Neural crest cell (in vitro differentiated cells): ENCODE measurements around the gene PCIF1. TPM values are rescaled to one million over a fixed set of nuclear protein-coding genes. Genes with fewer than 3 reads are reported as not detected.
"Not testable (repeated sequence)": the region's sequence is repeated elsewhere in the genome, so short reads cannot be mapped to it uniquely, and the experiment has no call there.

Experiments used
- DNase-seq: peaks from one replicate; pipeline ENCODE4 v3.0.0; 2021; ENCODE audit warnings: low read depth, mixed read lengths, low spot score
- H3K27ac Mint-ChIP-seq: one replicate; pipeline ENCODE4 v1.8.0; 2021; ENCODE audit warnings: mild to moderate bottlenecking, mixed read lengths; ENCODE audit not compliant: unreplicated experiment
- H3K27me3 Mint-ChIP-seq: 2 replicates; pipeline ENCODE4 v1.8.0; 2021; ENCODE audit warnings: low read depth, mild to moderate bottlenecking, mixed read lengths
- H3K36me3 Mint-ChIP-seq: 2 replicates; pipeline ENCODE4 v1.8.0; 2021; ENCODE audit warnings: low read depth, mild to moderate bottlenecking, mixed read lengths
- H3K4me1 Mint-ChIP-seq: 2 replicates; pipeline ENCODE4 v1.8.0; 2021; ENCODE audit warnings: mixed read lengths
- H3K4me3 Mint-ChIP-seq: one replicate; pipeline ENCODE4 v1.8.0; 2021; ENCODE audit warnings: mild to moderate bottlenecking, mixed read lengths
- H3K9me3 Mint-ChIP-seq: 2 replicates; pipeline ENCODE4 v1.8.0; 2021; ENCODE audit warnings: mixed read lengths
- total RNA-seq: library from RNA; stranded (reverse); gene quantifications from 2 replicates; pipeline ENCODE4 v1.2.1, GENCODE V29; 2021
- TF ChIP-seq, protein P1 (sequence below): fragments of 200-600 bp; sonication (generic); conservative IDR thresholded peaks from 2 replicates; pipeline ENCODE4 v1.5.0; 2021; ENCODE audit warnings: antibody characterized with exemption, mild to moderate bottlenecking

Gene PCIF1
- total RNA-seq, 1 donor from 2014 or later: 36.5 TPM

- no peaks in the 10 kb centered on the region for H3K4me1 Mint-ChIP-seq
- TF ChIP-seq, protein P1, sequence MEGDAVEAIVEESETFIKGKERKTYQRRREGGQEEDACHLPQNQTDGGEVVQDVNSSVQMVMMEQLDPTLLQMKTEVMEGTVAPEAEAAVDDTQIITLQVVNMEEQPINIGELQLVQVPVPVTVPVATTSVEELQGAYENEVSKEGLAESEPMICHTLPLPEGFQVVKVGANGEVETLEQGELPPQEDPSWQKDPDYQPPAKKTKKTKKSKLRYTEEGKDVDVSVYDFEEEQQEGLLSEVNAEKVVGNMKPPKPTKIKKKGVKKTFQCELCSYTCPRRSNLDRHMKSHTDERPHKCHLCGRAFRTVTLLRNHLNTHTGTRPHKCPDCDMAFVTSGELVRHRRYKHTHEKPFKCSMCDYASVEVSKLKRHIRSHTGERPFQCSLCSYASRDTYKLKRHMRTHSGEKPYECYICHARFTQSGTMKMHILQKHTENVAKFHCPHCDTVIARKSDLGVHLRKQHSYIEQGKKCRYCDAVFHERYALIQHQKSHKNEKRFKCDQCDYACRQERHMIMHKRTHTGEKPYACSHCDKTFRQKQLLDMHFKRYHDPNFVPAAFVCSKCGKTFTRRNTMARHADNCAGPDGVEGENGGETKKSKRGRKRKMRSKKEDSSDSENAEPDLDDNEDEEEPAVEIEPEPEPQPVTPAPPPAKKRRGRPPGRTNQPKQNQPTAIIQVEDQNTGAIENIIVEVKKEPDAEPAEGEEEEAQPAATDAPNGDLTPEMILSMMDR: no peak
- H3K4me3 Mint-ChIP-seq: no peak overlapping the region
- H3K36me3 Mint-ChIP-seq: peaks cover 4% of the 10 kb centered on the region
- no peak for DNase-seq
- no peak overlapping the region for H3K27ac Mint-ChIP-seq
- H3K9me3 Mint-ChIP-seq: no peaks in the 10 kb centered on the region
- H3K27me3 Mint-ChIP-seq: no peaks in the 10 kb centered on the region
These were observed 18.4 kb downstream of the PCIF1 start for GRCh38 chr20:45952861-45953260.

DNA sequence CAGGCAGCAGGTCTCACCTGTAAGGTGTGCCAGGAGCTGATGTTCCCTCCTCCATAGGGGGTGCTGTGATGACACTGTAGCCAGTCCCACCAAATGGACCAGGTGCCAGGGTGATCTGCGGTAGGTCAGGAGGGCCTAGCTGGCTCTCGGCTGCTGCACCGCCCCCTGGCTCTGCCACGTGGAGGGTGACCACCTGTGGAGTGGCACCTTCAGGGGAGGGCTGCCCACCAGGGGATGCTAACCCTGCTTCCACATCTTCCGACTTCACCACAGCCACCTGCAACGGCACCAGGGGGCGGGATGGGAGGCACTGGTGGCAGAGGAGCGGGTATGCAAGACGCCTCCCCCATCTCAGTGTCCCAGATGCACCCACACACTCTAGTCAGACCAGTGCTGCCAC lies 19.2 kb downstream of the PCIF1 start:
- no peak for DNase-seq

DNA sequence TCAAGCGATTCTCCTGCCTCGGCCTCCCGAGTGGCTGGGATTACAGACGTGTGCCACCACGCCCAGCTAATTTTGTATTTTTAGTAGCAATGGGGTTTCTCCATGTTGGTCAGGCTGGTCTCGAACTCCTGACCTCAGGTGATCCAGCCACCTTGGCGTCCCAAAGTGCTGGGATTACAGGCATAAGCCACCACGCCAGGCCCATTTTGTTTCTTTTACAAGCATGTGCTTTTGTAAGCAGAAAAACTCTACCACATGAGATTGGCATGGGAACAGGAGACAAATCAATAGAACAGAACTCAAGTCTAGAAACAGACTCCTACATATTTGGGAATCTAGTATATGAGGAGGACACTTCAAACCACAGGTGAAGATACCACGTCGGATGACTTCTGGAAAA lies 21.8 kb downstream of the PCIF1 start:
- not testable (repeated sequence) for DNase-seq, H3K4me3 Mint-ChIP-seq, H3K4me1 Mint-ChIP-seq, H3K27me3 Mint-ChIP-seq, H3K9me3 Mint-ChIP-seq
- peaks cover 20% of the 10 kb centered on the region for H3K36me3 Mint-ChIP-seq
- H3K27ac Mint-ChIP-seq: peak overlapping the region; percentile 50

More for the DNA sequence above, 19.2 kb downstream of the PCIF1 start:
- Mint-ChIP-seq H3K9me3 (no peaks in the 10 kb centered on the region), H3K4me1 (no peaks in the 10 kb centered on the region), H3K27ac (no peak overlapping the region), H3K36me3 (peaks cover 9% of the 10 kb centered on the region), H3K4me3 (peak overlapping the region; percentile 23), H3K27me3 (no peaks in the 10 kb centered on the region)
- TF ChIP-seq, protein P1: no peak

- peaks cover 16% of the 10 kb centered on the region for H3K36me3 Mint-ChIP-seq
- H3K9me3 Mint-ChIP-seq: no peaks in the 10 kb centered on the region
- H3K4me1 Mint-ChIP-seq: no peaks in the 10 kb centered on the region
- TF ChIP-seq, protein P1: no peak
- H3K27ac Mint-ChIP-seq: no peak overlapping the region
- no peak for DNase-seq
- no peaks in the 10 kb centered on the region for H3K27me3 Mint-ChIP-seq
- H3K4me3 Mint-ChIP-seq: no peak overlapping the region
These were observed 22.8 kb downstream of the PCIF1 start for GRCh38 chr20:45957021-45957941.

GRCh38 chr20:45958593-45958992 lies 24.1 kb downstream of the PCIF1 start:
- Mint-ChIP-seq H3K36me3 (peaks cover 18% of the 10 kb centered on the region), H3K4me3 (no peak overlapping the region), H3K4me1 (no peaks in the 10 kb centered on the region), H3K27ac (no peak overlapping the region), H3K9me3 (no peaks in the 10 kb centered on the region), H3K27me3 (no peaks in the 10 kb centered on the region)
- DNase-seq: no peak
- TF ChIP-seq, protein P1: no peak

GRCh38 chr20:45959126-45959525 lies 24.6 kb downstream of the PCIF1 start:
- TF ChIP-seq, protein P1: no peak
- H3K9me3 Mint-ChIP-seq: no peaks in the 10 kb centered on the region
- H3K27ac Mint-ChIP-seq: no peak overlapping the region
- no peaks in the 10 kb centered on the region for H3K4me1 Mint-ChIP-seq
- peaks cover 18% of the 10 kb centered on the region for H3K36me3 Mint-ChIP-seq
- no peak overlapping the region for H3K4me3 Mint-ChIP-seq
- no peaks in the 10 kb centered on the region for H3K27me3 Mint-ChIP-seq
- DNase-seq: no peak
